Skeletal muscle cell (primary cell): ENCODE measurements around the gene CELF5.
"Not testable (repeated sequence)": the region's sequence is repeated elsewhere in the genome, so short reads cannot be mapped to it uniquely, and the experiment has no call there.

ENCODE experiments used
- DNase-seq: peaks from one replicate; pipeline ENCODE4 v3.0.0-alpha.2; 2010; ENCODE audit warnings: low read depth
- H3K4me3 ChIP-seq: 2 replicates; pipeline ENCODE4 v1.5.1; 2011; ENCODE audit warnings: low read depth, mild to moderate bottlenecking, control low read depth, low read length, moderate library complexity

Gene CELF5

DNA sequence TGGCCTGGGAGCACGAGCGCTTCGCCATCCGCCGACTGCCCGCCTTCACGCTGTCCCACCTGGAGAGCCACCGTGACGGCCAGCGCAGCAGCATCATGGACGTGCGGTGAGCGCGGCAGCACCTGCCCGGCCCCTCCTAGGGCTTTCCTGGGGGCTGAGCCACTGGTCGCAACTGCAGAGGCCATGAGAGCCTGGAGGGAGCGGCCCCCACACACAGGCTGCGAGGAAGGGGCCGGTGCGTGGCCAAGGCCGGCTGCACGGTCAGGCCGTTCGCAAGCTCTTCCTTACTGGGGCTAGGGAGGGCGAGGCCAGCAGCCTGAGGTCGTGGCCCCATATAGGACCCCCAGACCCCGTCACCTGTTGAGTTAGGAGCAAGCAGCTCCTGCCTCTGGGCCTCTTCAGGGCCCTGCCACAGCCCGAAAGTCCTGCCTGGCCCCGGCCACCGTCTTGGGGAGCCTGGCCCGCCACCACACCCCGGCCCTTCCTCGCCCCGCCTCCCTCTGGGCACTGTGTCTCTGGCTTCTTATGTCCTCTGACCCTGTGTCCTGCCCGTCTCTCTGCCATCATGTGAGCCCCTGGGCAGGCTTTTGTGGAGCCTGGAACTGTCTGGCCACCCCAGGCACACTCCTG lies 19.7 kb upstream of the CELF5 start:
- H3K4me3 ChIP-seq, result no peak overlapping the region
- no peak for DNase-seq

DNA sequence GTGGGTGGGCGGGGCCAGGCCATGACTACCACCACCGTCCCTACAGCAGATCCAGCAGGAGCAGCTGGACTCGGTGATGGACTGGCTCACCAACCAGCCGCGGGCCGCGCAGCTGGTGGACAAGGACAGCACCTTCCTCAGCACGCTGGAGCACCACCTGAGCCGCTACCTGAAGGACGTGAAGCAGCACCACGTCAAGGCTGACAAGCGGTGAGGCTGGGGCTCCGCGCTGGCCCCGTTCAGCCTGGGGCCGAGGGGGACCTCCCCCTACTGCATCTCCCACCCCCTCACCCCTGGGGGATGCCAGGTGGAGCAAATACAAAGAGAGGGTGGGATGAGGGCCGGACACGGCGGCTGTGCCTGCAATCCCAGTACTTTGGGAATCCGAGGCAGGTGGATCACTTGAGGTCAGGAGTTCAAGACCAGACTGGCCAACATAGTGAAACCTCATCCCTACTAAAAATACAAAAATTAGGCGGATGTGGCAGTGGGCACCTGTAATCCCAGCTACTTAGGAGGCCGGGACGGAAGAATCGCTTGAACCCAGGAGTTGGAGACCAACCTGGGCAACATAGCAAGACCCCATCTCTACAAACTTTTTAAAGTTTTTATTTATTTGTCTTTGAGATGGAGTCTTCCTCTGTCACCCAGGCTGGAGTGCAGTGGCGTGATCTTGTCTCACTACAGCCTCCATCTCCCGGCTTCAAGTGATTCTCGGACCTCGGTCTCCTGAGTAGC lies 18.1 kb upstream of the CELF5 start:
- no peak for DNase-seq
- H3K4me3 ChIP-seq, result no peak overlapping the region

DNA sequence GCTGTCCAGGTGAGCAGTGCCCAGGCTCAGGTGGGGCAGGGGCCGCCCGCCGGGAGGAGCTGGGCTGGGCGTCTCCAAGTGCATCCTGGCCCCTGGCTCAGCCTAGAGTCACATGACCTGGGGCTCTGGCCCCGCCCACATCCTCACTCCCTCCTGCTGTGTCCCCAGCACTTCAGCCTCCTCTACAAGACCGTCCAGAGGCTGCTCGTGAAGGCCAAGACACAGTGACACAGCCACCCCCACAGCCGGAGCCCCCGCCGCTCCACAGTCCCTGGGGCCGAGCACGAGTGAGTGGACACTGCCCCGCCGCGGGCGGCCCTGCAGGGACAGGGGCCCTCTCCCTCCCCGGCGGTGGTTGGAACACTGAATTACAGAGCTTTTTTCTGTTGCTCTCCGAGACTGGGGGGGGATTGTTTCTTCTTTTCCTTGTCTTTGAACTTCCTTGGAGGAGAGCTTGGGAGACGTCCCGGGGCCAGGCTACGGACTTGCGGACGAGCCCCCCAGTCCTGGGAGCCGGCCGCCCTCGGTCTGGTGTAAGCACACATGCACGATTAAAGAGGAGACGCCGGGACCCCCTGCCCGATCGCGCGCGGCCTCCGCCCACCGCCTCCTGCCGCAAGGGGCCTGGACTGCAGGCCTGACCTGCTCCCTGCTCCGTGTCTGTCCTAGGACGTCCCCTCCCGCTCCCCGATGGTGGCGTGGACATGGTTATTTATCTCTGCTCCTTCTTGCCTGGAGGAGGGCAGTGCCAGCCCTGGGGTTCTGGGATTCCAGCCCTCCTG lies 16.8 kb upstream of the CELF5 start:
- DNase-seq, result no peak
- no peak overlapping the region for H3K4me3 ChIP-seq

DNA sequence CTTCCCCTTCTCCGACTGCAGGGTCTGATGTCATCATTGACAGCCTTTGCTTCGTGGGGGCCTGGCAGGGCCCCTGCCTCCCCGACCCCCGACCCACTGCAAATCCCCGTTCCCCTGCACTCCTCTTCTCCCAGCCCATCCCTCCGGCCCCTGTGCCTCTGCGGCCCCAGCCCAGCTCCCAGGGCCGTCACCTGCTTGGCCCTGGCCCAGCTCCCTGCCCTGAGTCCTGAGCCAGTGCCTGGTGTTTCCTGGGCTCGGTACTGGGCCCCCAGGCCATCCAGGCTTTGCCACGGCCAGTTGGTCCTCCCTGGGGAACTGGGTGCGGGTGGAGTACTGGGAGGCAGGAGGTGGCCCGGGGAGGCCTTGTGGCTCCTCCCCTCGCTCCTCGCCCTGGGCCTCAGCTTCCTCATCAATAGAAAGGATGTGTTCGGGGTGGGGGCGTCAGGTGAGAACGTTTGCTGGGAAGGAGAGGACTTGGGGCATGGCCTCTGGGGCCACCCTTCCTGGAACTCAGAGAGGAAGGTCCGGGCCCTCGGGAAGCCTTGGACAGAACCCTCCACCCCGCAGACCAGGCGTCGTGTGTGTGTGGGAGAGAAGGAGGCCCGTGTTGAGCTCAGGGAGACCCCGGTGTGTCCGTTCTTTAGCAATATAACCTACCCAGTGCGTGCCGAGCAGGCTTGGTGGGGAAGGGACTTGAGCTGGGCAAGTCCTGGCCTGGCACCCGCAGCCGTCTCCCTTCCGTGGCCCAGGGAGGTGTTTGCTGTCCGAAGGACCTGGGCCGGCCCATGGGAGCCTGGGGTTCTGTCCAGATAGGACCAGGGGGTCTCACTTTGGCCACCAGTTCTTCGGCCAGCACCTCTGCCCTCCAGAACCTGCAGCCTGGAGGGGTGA lies 15.9 kb upstream of the CELF5 start:
- no peak overlapping the region for H3K4me3 ChIP-seq
- DNase-seq, result no peak

DNA sequence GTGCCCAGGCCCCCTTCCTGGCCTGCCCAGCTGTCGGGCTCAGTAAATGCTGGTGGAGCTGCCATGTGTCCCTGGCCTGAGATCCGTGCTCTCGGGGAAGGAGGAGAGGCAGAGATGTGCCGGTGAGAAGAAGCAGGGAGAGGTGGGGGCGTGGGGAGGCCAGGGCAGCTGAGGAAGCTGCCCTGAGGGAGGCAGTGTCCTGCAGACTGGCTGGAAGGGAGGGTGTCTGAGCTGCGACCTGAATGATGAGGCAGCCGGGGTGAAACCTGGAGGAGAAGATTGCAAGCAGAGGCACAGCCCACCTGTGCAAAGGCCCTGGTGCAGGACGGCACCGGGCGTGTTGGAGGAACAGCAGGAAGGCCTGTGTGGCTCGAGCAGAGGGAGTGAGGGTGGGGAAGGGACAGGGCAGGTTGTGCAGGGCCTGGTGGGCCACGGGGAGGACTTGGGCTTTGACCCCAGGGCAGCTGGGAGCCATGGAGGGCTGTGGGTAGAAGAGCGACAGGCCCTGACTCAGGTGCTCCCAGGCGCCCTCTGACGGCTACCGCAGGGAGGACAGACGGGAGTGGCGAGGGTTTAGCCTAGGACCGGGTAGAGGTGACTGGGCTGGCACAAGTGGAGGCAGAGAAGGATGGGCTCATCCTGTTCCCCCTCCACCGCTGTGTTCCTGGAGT lies 14.0 kb upstream of the CELF5 start:
- no peak for DNase-seq
- no peak overlapping the region for H3K4me3 ChIP-seq

DNA sequence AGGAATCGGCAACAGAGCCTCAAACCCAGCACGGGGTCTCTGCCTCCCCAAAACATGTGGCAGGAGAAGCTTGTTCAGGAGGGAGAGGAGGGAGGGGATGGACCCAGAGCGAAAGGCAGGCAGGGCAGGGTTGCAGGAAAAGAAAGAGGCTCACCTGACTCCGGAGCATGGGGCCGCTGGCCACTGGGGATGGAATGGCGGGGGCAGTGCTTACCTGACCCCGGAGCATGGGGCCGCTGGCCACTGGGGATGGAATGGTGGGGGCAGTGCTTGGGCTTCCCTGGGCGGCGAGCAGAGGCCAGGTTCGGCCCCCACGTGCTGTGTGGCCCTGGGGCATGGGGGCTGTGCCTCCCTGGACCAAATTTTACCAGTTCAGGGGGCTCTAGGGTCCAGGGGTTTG lies 13.3 kb upstream of the CELF5 start:
- no peak overlapping the region for H3K4me3 ChIP-seq
- DNase-seq, result no peak

DNA sequence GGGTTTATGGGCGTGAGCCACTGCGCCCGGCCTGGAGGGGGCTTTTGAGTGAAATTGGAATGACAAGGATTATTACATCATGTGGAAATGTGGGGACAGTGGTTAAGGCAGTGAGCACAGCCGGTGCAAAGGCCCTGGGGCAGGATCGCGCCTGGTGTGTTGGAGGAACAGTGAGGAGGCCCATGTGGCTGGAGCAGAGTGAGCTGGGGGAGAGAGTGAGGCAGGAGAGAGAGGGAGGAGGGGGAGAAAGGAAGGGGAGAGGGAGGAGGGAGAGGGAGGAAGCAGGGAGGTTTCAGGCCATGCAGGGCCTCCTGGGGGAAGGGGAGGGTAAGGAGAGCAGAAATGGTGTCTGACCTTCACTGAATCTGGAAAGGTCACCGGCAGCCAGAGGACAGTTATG lies 11.3 kb upstream of the CELF5 start:
- no peak for DNase-seq

DNA sequence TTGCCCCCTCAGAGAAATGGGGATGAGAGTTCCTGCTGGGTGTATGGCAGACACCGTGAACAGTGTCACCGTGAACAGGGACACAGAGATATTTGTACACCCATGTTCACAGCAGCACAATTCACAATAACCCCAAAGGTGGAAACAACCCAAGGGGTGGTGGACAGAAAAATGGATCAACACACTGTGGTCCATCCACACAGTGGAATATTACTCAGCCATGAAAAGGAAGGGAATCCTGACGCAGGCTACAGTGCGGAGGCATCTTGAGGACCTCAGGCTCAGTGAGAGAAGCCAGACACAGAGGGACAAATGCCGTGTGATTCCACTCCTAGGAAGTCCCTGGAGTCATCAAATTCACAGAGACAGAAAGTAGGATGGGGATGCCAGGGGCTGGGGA lies 7.6 kb upstream of the CELF5 start:
- DNase-seq, result no peak
- H3K4me3 ChIP-seq, result no peak overlapping the region

More for the DNA sequence above, 11.3 kb upstream of the CELF5 start:
- H3K4me3 ChIP-seq, result no peak overlapping the region

DNA sequence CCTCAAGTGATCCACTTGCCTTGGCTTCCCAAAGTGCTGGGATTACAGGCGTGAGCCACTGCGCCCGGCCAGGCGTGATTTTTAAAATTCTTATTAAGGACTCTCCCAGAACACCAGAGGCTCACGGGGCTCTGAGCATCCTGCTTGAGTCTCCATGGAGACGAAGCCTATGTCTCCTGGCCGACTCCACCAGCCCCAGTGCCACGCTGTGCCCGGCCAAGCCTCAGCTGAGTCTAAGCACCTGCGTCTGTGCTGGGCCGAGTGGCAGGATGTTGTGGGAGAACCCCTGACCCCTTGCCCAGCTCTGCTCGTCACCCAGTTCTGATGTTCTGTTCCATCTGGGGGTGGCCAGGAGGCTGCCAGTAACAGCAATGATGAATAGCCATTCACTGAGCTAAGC lies 3.9 kb upstream of the CELF5 start:
- no peak overlapping the region for H3K4me3 ChIP-seq
- DNase-seq, result no peak

DNA sequence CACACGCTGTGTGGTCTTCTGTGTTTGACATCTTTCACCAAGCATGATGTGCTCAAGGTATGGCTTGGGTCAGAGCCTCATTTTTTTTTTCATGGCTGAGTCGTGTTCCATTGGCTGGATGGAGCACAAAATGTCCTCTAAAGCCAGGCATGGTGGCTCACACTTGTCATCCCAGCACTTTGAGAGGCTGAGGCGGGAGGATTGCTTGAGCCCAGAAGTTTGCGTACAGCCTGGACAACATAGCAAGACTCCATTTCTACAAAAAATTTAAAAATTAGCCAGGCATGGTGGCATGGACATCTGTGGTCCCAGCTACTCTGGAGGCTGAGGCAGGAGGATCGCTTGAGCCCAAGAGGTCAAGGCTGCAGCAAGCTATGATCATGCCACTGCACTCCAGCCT lies 2.9 kb upstream of the CELF5 start:
- not testable (repeated sequence) for DNase-seq, H3K4me3 ChIP-seq

DNA sequence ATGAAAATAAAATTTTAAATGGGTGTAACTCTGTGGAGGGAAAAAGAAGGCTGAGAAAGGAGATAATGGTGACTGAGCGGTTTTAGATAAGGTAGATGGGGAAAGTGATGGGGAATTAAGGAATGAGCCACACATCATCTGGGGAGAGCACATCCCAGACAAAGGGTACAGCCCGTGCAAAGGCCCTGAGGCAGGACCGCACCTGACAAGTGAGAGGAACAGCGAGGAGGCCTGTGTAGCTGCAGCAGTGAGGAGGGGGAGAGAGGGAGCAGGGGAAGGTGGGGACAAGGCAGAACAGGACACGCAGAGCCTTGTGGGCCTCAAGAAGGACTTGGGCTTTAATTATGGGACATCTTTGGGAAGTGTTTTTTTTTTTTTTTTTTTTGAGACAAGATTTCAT lies 1.8 kb upstream of the CELF5 start:
- no peak for DNase-seq
- H3K4me3 ChIP-seq, result no peak overlapping the region

DNA sequence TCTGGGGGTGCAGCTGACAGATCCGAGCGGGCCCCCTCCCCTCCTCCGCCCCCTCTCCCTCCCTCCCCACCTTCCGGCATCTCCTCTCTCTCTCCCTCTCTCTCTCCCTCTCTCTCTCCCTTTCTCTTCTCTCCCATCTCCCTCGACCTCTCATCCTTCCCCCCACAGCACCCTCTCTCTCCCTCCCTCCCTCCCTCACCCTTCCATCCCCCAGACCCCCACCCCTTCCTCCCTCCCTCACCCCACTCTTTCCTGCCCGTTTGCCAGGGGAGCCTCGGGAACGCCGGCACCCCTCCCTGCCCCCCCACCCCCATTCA lies 666 bp downstream of the CELF5 start:
- H3K4me3 ChIP-seq, result no peak overlapping the region
- no peak for DNase-seq

DNA sequence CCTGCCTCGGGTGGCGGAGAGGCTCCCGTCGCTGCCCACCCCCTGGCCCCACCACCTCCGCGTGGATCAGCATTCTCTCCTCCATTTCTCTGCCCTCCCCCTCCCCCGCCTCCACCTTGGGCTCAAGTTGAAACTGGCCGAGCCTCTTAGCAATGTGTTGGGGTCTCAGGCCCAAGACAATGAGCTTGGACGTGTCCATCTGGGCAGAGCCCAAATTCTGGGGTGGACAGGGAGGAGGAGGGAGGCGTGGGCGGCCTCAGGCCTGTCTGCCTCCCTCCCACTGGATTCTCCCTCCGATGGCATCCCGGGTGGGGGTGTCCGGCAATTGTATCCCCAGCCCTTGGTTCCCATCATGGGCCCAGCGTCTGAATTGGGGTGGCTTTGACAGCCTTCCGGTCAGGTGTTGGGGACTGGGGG lies 1.2 kb downstream of the CELF5 start:
- no peak for DNase-seq

DNA sequence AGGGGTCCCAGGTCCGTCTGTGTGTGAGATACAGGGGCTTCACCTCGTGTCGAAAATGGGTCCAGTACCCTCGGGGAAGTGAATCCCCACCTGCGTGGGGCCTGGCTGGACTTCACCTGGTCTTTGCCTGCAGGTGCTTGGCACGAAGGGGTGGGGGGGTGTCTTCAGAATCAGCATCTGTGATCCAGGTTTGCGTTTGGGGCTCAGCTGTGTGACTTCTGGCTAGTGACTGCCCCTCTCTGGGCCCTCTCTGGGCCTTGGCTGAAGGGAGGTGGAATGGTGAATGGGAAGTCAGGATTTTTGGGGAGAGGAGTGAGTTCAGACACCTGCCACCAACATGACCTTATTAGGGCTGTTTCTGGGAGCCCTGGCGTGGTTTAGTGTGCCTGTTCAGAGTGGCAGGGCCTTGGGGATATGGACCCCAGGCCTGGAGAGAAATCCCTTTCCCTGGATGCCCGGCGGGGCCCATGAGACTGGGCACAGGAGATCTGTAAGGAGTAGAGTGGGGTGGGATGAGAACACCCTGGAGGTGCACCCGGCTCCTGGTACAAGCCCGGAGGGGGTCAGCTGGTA lies 2.7 kb downstream of the CELF5 start:
- no peak overlapping the region for H3K4me3 ChIP-seq
- DNase-seq, result no peak

More for the DNA sequence above, 1.2 kb downstream of the CELF5 start:
- no peak overlapping the region for H3K4me3 ChIP-seq

DNA sequence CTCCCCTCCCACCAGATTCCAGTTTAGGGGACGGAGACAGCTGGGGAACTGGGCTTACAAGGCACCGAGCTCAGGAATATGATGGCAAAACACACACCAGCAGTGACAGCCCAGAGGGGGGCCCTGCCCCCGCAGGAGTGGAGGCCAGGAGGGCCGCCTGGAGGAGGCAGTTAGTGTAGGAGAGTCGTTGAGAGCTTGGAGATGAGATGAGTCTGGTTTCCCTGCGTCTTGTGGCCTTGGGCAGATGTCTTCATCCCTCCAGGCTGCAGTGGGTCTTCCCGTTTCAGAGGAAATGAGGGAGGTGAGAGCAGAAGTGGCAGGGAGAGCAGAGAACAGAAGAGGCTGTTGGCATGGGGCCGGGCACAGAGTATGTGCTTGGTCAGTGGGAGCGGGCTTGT lies 4.9 kb downstream of the CELF5 start:
- DNase-seq, result no peak
- no peak overlapping the region for H3K4me3 ChIP-seq

DNA sequence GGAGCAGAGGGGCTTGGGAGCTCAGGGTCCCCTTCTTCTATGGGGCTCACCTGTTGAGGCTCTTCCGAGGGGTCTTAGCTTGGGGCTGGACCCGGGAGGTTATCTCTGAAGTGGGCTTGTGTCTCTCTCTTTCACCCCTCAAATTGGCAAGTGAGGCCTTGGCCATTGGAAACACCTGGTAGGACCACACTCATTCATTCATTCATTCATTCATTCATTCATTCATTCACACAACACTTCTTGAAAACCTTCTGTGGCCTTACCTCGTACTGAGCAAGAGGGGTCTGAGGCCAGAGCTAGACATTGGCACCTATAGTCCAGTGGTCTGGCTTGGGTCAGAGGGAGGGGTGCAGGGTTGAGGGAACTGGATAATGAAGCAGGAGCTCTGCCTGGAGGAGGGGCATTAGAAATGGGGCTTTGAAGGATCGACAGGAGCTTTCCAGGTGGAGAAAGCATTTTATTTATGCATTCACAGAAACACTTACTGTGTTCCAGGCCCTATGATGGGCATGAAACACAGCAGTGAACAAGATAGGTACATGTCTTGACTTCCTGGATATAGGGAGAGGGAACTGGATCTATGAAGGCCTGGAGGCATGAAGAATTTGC lies 5.5 kb downstream of the CELF5 start:
- H3K4me3 ChIP-seq, result no peak overlapping the region

DNA sequence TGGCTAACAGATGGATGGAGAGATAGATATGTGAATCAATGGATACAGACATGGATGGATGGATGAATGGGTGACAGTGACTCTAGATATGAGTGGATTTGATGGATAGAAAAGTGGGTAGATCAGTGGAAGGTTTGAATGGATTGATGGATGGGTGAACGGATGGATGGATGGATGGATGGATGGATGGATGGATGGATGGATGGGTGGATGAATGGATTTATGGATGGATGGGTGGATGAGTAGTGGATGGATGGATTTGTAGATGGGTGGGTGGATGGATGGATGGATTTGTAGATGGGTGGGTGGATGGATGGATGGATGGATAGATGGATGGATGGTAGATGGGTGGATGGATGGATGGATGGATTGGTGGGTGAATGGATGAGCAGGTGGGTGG lies 6.8 kb downstream of the CELF5 start:
- no peak overlapping the region for H3K4me3 ChIP-seq
- DNase-seq, result no peak

More for the DNA sequence above, 5.5 kb downstream of the CELF5 start:
- no peak for DNase-seq

DNA sequence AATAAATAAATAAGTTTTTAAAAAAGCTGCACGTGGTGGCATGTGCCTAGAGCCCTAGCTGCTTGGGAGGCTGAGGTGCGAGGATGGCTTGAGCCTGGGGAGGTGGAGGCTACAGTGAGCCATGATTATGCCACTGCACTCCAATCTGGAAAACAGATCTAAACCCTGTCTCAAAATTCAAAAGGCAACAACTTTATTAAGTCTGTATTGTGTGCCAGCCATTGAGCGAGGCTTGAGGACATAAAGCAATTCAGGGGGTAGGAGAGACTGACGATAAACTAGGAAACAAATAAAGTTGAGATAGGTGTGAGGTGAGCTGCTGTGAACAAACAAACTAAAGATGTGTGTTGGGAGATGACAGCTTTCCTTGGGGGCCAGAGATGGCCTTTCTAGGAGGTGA lies 8.7 kb downstream of the CELF5 start:
- no peak overlapping the region for H3K4me3 ChIP-seq
- DNase-seq, result no peak

DNA sequence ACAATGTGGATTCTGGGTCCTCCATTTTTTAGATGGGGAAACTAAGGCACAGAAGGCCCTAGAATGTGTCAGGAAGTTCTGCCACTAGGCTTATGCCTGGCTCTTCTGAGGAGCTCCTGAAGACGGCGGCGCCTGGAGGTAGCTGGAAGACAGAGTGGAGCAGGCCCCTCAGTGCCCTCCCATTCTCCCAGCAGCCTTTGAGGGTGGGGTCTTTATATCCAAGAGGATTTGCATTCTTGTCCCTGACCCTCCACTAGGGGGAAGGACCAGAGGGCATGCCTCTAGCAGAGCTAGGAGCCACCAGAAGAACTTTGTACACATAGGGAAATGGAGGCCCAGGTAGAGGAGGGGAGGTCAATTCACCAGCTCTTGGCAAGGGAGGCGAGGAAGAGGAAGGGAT lies 9.4 kb downstream of the CELF5 start:
- H3K4me3 ChIP-seq, result no peak overlapping the region
- DNase-seq, result no peak
